Uterus (tissue), 2 donors: ENCODE measurements around the gene BAG2.

Experiments used
- CTCF ChIP-seq, 4 experiments: fragments of 200-600 bp in 2 of 4; fragments of 450-650 bp in 2 of 4; sonication (generic) in 2 of 4; IDR thresholded peaks; one replicate each; pipeline ENCODE4 v1.5.1; 2016 to 2019; ENCODE audit warnings: antibody characterized with exemption in 4 of 4, mild to moderate bottlenecking in 2 of 4, moderate library complexity in 1 of 4
- POLR2A ChIP-seq, 2 donors: fragments of 450-650 bp; IDR thresholded peaks; one replicate each; pipeline ENCODE4 v1.6.1; 2016; ENCODE audit warnings: antibody characterized with exemption in 2 of 2, mild to moderate bottlenecking in 1 of 2, moderate library complexity in 1 of 2

- TF ChIP-seq CTCF (IDR thresholded peaks at IDR 0.05) (no peak), POLR2A (IDR thresholded peaks at IDR 0.05) (no peak)
Observed at GRCh38 chr6:57141451-57142177, 30.5 kb upstream of the BAG2 start.
